Activated gamma-delta T cell treated with Interleukin-2 at 50 U/mL for 16 hours (primary cell): ENCODE measurements around the gene ULK1.
"Not testable (repeated sequence)": the region's sequence is repeated elsewhere in the genome, so short reads cannot be mapped to it uniquely, and the experiment has no call there.

Experiments used
- DNase-seq: peaks from one replicate; pipeline ENCODE4 v3.0.0-alpha.2; 2020

The ULK1 gene

DNA sequence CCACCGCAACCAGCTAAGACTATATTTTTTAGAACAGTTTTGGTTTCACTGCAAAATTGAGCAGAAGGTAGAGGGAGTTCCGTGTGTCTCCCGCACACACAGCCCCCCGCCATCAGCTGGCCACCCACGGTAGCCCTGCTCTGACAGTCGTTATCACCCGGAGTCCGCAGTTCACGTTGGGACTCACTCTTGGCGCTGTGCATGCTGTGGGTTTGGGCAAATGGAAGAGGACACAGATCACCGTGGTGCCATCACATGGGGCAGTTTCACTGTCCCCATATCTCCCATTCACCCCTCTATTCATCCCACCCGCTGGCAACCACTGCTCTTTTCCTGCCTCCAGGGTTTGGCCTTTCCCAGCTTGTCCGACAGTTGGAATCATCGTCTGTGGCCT is 31.8 kb upstream of the ULK1 start:
- DNase-seq: no peak

GRCh38 chr12:131862994-131863710 is 31.3 kb upstream of the ULK1 start:
- DNase-seq: no peak

GRCh38 chr12:131863711-131864396 is 30.6 kb upstream of the ULK1 start:
- DNase-seq: no peak

DNA sequence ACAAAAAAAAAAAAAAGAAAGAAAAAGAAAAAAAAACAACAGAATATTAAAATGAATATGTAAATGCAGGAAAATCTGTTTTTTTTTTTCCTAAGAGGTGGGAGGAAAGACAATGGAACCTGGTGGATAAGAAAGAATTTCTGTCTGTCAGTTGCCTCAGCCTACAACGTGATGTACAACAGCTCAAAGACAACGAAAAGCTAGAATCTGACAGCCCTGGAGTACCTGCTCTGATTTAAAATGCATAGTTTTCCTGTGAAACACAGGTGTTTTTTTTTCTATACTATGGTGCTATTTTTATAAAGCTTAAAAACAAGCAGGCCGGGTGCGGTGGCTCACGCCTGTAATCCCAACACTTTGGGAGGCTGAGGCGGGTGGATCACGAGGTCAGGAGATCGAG is 30.0 kb upstream of the ULK1 start:
- DNase-seq: no peak

DNA sequence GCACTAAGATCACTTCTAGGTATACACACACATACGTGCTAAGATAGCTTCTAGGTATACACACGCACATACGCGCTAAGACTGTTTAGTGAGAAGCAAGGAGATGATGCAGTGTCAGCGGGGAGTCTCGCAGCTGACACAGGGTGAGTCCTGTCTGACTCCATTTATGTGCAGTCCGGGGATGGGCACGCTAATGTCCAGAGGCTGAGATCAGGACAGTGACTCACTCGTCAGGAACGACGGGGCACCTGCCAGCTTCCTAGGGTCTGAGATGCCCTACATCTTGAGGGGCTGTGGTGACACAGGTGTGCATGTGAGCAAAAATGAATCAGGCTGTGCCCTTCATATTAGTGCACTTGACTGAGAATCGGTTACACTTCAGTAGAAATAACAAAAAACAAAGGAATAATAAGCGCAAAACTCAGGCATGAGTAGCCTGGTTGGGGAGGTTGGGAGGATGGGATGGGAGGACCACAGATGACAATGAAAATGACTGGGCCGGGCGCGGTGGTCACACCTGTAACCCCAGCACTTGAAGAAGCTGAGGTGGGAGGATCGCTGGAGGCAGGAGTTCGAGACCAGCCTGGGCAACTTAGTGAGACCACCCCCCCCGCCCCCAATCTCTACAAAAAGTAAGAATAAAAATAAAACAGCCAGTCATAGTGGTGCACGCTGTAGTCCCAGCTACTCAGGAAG is 29.1 kb upstream of the ULK1 start:
- no peak for DNase-seq

GRCh38 chr12:131867471-131867870 is 27.0 kb upstream of the ULK1 start:
- no peak for DNase-seq

GRCh38 chr12:131867891-131868675 is 26.3 kb upstream of the ULK1 start:
- no peak for DNase-seq

DNA sequence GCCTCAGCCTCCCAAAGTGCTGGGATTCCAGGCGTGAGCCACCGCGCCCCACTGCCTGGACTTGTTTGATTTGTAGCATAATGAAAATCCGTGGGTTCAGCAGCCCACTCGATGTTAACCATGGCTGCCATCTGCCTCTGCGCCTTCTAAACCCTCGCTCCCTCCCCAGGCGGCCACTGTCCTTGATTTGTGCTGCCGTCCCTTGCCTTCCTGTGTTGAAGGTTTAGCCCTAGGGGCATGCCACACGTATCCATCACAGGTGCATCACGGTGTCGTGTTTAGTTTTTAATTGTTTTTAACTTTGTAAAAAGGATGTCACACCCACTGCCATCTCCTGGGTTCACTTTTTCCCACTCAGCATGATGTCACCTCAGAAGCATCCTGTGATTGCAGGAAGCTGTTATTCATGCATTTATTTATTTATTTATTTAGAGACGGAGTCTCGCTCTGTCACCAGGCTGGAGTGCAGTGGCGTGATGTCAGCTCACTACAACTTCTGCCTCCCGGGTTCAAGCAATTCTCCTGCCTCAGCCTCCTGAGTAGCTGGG is 24.5 kb upstream of the ULK1 start:
- no peak for DNase-seq

DNA sequence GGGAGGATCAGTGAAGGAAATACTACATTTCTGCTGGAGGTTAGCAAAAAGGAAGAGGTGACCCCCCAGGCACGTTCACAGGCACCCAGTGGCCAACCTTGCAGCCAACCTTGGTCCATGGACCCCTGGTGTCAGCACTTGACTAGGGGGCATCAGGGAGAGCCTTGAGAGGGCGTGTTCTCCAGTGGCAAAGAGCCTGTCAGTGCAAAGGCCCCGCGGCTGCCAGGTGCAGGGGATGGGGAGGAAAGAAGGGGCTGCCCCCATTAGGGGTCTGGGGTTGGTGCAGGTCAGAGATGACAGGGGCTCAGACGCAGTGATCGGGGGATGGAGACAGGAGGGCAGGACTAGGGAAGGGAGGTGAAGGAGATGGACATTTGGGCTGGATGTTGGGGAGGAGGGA is 22.7 kb upstream of the ULK1 start:
- DNase-seq: no peak

- DNase-seq: no peak
Measured at GRCh38 chr12:131872154-131873051, 22.0 kb upstream of the ULK1 start.

- no peak for DNase-seq
Measured at GRCh38 chr12:131873293-131873692, 21.1 kb upstream of the ULK1 start.

GRCh38 chr12:131874972-131875371 is 19.4 kb upstream of the ULK1 start:
- not testable (repeated sequence) for DNase-seq

DNA sequence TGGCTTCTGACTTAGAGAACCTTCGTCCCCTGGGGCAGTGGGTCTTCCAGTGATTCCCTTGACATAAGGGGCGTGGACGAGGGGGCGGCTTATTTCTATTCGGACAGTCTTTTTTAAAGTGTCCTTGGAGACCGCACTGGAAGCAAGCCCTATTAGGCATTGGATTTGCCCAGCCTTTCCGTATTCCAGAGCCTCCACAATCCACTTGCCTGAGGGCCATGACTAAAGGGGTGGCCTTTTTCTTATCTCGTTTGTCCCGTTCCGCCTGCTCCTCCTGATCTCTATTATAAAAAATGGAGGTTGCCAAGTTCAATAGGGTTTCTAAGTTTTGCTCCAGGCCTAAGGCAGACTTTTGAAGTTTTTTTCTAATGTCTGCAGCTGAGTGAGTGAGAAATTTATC is 17.2 kb upstream of the ULK1 start:
- DNase-seq: not testable (repeated sequence)

- not testable (repeated sequence) for DNase-seq
Measured at GRCh38 chr12:131878436-131878835, 16.0 kb upstream of the ULK1 start.

DNA sequence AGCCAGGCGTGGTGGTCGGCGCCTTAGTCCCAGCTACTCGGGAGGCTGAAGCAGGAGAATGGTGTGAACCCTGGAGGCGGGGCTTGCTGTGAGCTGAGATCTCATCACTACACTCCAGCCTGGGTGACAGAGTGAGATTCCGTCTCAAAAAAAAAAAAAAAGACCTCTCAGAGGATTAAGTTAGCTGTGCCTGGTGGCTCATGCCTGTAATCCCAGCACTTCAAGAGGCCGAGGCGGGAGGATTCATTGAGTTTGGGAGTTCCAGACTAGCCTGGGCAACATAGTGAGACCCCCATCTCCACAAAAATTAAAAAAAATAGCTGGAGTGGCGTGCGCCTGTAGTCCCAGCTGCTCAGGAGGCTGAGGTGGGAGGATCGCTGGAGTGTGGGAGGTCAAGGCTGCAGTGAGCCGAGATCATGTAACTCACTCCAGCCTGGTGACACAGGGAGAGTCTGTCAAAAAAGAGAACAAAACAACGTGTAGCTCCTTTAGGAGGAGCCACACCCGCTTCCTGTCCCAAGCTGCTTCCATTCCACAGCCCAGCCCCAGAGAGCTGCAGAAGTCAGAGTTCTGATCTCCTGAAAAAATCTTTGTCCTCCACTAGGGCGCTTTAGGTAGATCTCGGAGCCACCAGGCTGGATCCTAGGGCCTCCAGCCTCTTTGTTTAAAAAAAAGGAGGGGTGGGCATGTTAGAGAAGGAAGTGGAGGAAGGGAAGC is 11.5 kb upstream of the ULK1 start:
- DNase-seq: no peak

- DNase-seq: no peak
Measured at GRCh38 chr12:131883521-131883900, 10.9 kb upstream of the ULK1 start.

DNA sequence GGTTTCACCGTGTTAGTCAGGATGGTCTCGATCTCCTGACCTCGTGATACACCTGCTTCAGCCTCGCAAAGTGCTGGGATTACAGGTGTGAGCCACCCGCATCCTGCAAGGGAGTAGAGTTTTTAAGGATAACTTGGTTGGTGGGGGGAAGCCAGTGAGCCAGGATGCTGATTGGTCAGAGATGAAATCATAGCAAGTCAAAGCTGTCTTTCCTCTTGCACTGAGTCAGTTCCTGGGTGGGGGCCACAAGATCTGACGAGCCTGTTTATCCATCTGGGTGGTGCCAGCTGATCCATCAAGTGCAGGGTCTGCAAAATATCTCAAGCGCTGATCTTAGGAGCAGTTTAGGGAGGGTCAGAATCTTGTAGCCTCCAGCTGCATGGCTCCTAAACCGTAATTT is 9.3 kb upstream of the ULK1 start:
- DNase-seq: not testable (repeated sequence)

DNA sequence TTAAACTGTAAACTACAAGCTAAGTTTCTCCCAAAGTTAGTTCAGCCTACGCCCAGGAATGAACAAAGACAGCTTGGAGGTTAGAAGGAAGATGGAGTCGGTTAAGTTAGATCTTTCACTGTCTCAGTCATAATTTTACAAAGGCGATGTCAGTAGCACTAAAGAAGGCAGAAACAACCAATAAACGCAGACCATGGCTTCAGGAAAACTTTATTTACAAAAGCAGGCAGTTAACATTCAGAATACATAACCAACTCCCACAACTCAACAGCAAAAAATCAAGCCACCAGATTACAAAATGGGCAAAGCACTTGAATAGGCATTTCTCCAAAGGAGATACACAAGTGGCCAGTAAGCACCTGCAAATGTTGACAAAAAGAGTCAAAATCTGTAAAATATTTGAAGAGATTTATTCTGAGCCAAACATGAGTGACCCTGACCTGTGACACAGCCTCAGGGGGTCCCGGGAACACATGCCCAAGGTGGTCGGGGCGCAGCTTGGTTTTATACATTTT is 8.8 kb upstream of the ULK1 start:
- no peak for DNase-seq

- not testable (repeated sequence) for DNase-seq
Measured at GRCh38 chr12:131891722-131892121, 2.7 kb upstream of the ULK1 start.

GRCh38 chr12:131892711-131893604 is 1.5 kb upstream of the ULK1 start:
- no peak for DNase-seq
